ENCODE results near the gene FBXL22. TPM values are rescaled to one million over a fixed set of nuclear protein-coding genes. Genes with fewer than 3 reads are reported as not detected.

Gene FBXL22
- total RNA-seq, 1 experiment from 2014 or later, result 0.17 TPM

- no peaks in the 10 kb centered on the region for H3K36me3 ChIP-seq (ENCODE audit: low read depth)
- no peak overlapping the region for H3K4me3 ChIP-seq
- no peaks in the 10 kb centered on the region for H3K79me2 ChIP-seq (ENCODE audit: low read depth)
- CTCF ChIA-PET, result no interaction called here
- no peaks in the 10 kb centered on the region for H3K27me3 ChIP-seq (ENCODE audit: insufficient read depth, low read depth)
- no peak overlapping the region for H2AFZ ChIP-seq
- no peak overlapping the region for H3K4me2 ChIP-seq
- no peaks in the 10 kb centered on the region for H3K9me3 ChIP-seq (ENCODE audit: insufficient read depth, low read depth)
- no peak for TF ChIP-seq EZH2 (IDR thresholded peaks at IDR 0.05; ENCODE audit: low read depth)
- no peak for TF ChIP-seq CTCF (conservative IDR thresholded peaks at IDR 0.05)
- no peak overlapping the region for H3K27ac ChIP-seq
- no peaks in the 10 kb centered on the region for H4K20me1 ChIP-seq (ENCODE audit: insufficient read depth)
- peaks cover 8% of the 10 kb centered on the region; the same call in 1 of the 2 replicates for H3F3A ChIP-seq (ENCODE audit: insufficient read depth, low read depth)
- H3K9me2 ChIP-seq (ENCODE audit: insufficient read depth), result no peaks in the 10 kb centered on the region
- POLR2A ChIA-PET (ENCODE audit: unreplicated experiment), result interaction anchor here (0.6 kb wide), 1 partner anchor 502 kb away, joined by 5 read pairs; no protein-coding TSS in a partner anchor
- intact Hi-C loops (cut with micrococcal nuclease; ENCODE audit: unreplicated experiment), result no loop called here
- H3K4me1 ChIP-seq (replicated peaks; ENCODE audit: insufficient read depth), result no peaks in the 10 kb centered on the region
- no peak for DNase-seq
- BruUV-seq (replicated peaks), result no TSS peak
Measured at GRCh38 chr15:63595065-63595464, 2.1 kb upstream of the FBXL22 start.

GRCh38 chr15:63595688-63596087 lies 1.5 kb upstream of the FBXL22 start:
- Histone ChIP-seq H3K4me2 (no peak overlapping the region), H3K27me3 (ENCODE audit: insufficient read depth, low read depth) (no peaks in the 10 kb centered on the region), H3K9me3 (ENCODE audit: insufficient read depth, low read depth) (no peaks in the 10 kb centered on the region), H3K4me1 (replicated peaks; ENCODE audit: insufficient read depth) (no peaks in the 10 kb centered on the region), H3K27ac (no peak overlapping the region), H3F3A (ENCODE audit: insufficient read depth, low read depth) (peaks cover 8% of the 10 kb centered on the region; the same call in 1 of the 2 replicates), H3K9me2 (ENCODE audit: insufficient read depth) (no peaks in the 10 kb centered on the region), H2AFZ (no peak overlapping the region), H3K4me3 (no peak overlapping the region), H4K20me1 (ENCODE audit: insufficient read depth) (no peaks in the 10 kb centered on the region), H3K36me3 (ENCODE audit: low read depth) (no peaks in the 10 kb centered on the region), H3K79me2 (ENCODE audit: low read depth) (no peaks in the 10 kb centered on the region)
- BruUV-seq (replicated peaks), result no TSS peak
- no peak for DNase-seq
- intact Hi-C loops (cut with micrococcal nuclease; ENCODE audit: unreplicated experiment), result no loop called here
- TF ChIP-seq EZH2 (IDR thresholded peaks at IDR 0.05; ENCODE audit: low read depth), result no peak
- no peak for TF ChIP-seq CTCF (conservative IDR thresholded peaks at IDR 0.05)
- CTCF ChIA-PET, result interaction anchor here (0.5 to 0.6 kb wide), 2 partner anchors 231 to 377 kb away, joined by 3 to 9 read pairs; no protein-coding TSS in a partner anchor
- POLR2A ChIA-PET (ENCODE audit: unreplicated experiment), result interaction anchor here (0.6 kb wide), 1 partner anchor 502 kb away, joined by 5 read pairs; no protein-coding TSS in a partner anchor

GRCh38 chr15:63596676-63597037 lies 530 bp upstream of the FBXL22 start:
- CTCF ChIA-PET, result interaction anchor here (0.5 kb wide), 1 partner anchor 137 kb away, joined by 6 read pairs; no protein-coding TSS in a partner anchor
- Histone ChIP-seq H3F3A (ENCODE audit: insufficient read depth, low read depth) (peaks cover 8% of the 10 kb centered on the region; the same call in 1 of the 2 replicates), H3K9me3 (ENCODE audit: insufficient read depth, low read depth) (no peaks in the 10 kb centered on the region), H3K4me3 (no peak overlapping the region), H3K9me2 (ENCODE audit: insufficient read depth) (no peaks in the 10 kb centered on the region), H3K36me3 (ENCODE audit: low read depth) (no peaks in the 10 kb centered on the region), H4K20me1 (ENCODE audit: insufficient read depth) (no peaks in the 10 kb centered on the region), H3K4me1 (replicated peaks; ENCODE audit: insufficient read depth) (0 out of 2 replicates have a peak, but pooled peaks cover under 1% of the 10 kb centered on the region), H3K27me3 (ENCODE audit: insufficient read depth, low read depth) (no peaks in the 10 kb centered on the region), H3K79me2 (ENCODE audit: low read depth) (no peaks in the 10 kb centered on the region), H2AFZ (no peak overlapping the region), H3K4me2 (no peak overlapping the region), H3K27ac (no peak overlapping the region)
- DNase-seq, result no peak
- intact Hi-C loops (cut with micrococcal nuclease; ENCODE audit: unreplicated experiment), result no loop called here
- TF ChIP-seq EZH2 (IDR thresholded peaks at IDR 0.05; ENCODE audit: low read depth) (no peak), CTCF (conservative IDR thresholded peaks at IDR 0.05) (no peak)
- no TSS peak for BruUV-seq (replicated peaks)
- POLR2A ChIA-PET (ENCODE audit: unreplicated experiment), result interaction anchor here (0.6 kb wide), 1 partner anchor 54 kb away, joined by 3 read pairs; no protein-coding TSS in a partner anchor

All from PC-9 (cell line).